Transverse colon (tissue), 3 donors: Measurements from ENCODE around the gene CSRNP2.

Experiments
- CTCF ChIP-seq, 5 experiments: fragments of 200-600 bp in 3 of 5; fragments of 450-650 bp in 2 of 5; sonication (generic) in 3 of 5; IDR thresholded peaks; 1 replicate in 2 of 5; 2 replicates in 3 of 5; pipeline ENCODE4 v1.5.1; 2016 to 2017; ENCODE audit warnings: antibody characterized with exemption in 5 of 5, inconsistent platforms in 3 of 5, mild to moderate bottlenecking in 2 of 5, moderate library complexity in 1 of 5
- POLR2A ChIP-seq: fragments of 450-650 bp; IDR thresholded peaks from one replicate; pipeline ENCODE4 v1.6.1; 2016; ENCODE audit warnings: antibody characterized with exemption, mild to moderate bottlenecking, moderate library complexity

GRCh38 chr12:51090705-51091229 lies 7.4 kb upstream of the CSRNP2 start:
- TF ChIP-seq CTCF (IDR thresholded peaks at IDR 0.05) (no peak), POLR2A (no peak)
